Thoracic aorta (tissue), 2 donors: ENCODE measurements around the gene BCAN. TPM values are rescaled to one million over a fixed set of nuclear protein-coding genes. Genes with fewer than 3 reads are reported as not detected.
A peak's percentile ranks its signal among the peaks of the same experiment; 100 is the strongest.

Experiments used
- ATAC-seq: fragments of 150-250 bp; one replicate; pipeline ENCODE4 v1.8.0; 2017; ENCODE audit warnings: low read depth; ENCODE audit not compliant: insufficient number of reproducible peaks, low FRiP score
- DNase-seq: peaks from one replicate; pipeline ENCODE4 v3.0.0-alpha.2; 2020; ENCODE audit warnings: low spot score
- H3K27ac ChIP-seq, 2 donors: fragments of 200-600 bp; sonication (generic); 1 replicate in 1 of 2; 2 replicates in 1 of 2; pipeline ENCODE4 v1.5.1; 2016; ENCODE audit warnings: mild to moderate bottlenecking in 2 of 2, moderate library complexity in 2 of 2
- H3K27me3 ChIP-seq: fragments of 200-600 bp; sonication (generic); replicated peaks from 2 replicates; pipeline ENCODE4 v1.6.0; 2016; ENCODE audit warnings: mild to moderate bottlenecking; ENCODE audit not compliant: insufficient read depth
- H3K36me3 ChIP-seq: fragments of 200-600 bp; sonication (generic); one replicate; pipeline ENCODE4 v1.5.1; 2016
- H3K4me1 ChIP-seq, 2 donors: fragments of 200-600 bp; sonication (generic); 1 replicate in 1 of 2; 2 replicates in 1 of 2; pipeline versions ENCODE4 v1.5.1 to v1.6.0; 2016; ENCODE audit warnings: low read depth in 2 of 2, mild to moderate bottlenecking in 1 of 2; ENCODE audit not compliant: control insufficient read depth in 1 of 2
- H3K4me3 ChIP-seq: fragments of 200-600 bp; sonication (generic); 2 replicates; pipeline ENCODE4 v1.5.1; 2016; ENCODE audit warnings: mild to moderate bottlenecking
- H3K9me3 ChIP-seq: fragments of 200-600 bp; sonication (generic); 2 replicates; pipeline ENCODE4 v1.5.1; 2016
- total RNA-seq, 2 donors: library from RNA; depleted of rRNA; stranded (reverse); fragments of >200 nt; gene quantifications; one replicate each; pipeline versions ENCODE4 v1.1.0 to v1.2.3, GENCODE V29; 2016
- TF ChIP-seq, protein P1 (sequence below): fragments of 200-600 bp; sonication (generic); IDR thresholded peaks from one replicate; pipeline ENCODE4 v1.5.1; 2019; ENCODE audit warnings: antibody characterized with exemption

The BCAN gene
- total RNA-seq, 2 donors from 2014 or later = 0.54 to 0.99 TPM

DNA sequence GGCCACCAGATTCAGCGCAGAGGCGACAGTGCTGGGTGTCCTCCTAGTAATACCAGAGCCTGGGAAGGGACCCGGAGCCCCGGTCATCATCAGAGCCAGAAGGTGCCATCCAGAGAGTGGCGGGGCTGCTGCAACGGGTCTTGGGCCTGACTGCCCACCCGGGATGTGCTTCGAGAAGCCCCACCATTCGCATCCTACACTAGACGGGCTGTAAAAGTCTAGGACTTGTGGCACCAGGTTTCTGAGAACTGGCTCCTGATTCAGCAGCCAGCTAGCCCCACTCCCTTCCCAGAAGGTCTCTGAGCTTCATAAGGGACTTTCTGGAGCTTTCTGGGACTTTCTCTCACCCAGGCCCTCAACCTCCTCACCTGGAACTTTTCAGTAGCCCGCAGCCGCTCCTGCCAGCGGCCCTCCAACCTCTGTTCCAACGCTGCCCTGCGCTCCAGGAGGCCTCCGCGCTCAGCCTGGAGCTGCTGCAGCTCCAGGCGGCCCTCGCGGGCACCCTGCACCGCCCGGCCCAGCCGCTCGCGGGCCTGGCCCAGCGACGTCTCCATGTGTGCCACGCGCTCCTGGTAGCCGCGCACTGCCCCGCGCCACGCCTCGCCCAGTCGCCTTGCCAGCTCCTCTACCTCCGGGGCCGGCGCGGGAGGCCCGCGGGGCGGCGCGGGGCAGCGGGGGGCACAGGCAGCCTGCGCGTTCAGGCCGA is 34.4 kb downstream of the BCAN start:
- peaks cover 4% of the 10 kb centered on the region for H3K36me3 ChIP-seq
- DNase-seq (no peak), ATAC-seq (no peak)
- H3K27ac ChIP-seq = peak overlapping the region; percentile 39 to 73
- H3K27me3 ChIP-seq = no peaks in the 10 kb centered on the region
- no peaks in the 10 kb centered on the region for H3K9me3 ChIP-seq
- peaks cover 12 to 39% of the 10 kb centered on the region in 2 donors for H3K4me1 ChIP-seq
- peak overlapping the region; percentile 78 for H3K4me3 ChIP-seq
- TF ChIP-seq, protein P1, sequence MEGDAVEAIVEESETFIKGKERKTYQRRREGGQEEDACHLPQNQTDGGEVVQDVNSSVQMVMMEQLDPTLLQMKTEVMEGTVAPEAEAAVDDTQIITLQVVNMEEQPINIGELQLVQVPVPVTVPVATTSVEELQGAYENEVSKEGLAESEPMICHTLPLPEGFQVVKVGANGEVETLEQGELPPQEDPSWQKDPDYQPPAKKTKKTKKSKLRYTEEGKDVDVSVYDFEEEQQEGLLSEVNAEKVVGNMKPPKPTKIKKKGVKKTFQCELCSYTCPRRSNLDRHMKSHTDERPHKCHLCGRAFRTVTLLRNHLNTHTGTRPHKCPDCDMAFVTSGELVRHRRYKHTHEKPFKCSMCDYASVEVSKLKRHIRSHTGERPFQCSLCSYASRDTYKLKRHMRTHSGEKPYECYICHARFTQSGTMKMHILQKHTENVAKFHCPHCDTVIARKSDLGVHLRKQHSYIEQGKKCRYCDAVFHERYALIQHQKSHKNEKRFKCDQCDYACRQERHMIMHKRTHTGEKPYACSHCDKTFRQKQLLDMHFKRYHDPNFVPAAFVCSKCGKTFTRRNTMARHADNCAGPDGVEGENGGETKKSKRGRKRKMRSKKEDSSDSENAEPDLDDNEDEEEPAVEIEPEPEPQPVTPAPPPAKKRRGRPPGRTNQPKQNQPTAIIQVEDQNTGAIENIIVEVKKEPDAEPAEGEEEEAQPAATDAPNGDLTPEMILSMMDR = no peak

DNA sequence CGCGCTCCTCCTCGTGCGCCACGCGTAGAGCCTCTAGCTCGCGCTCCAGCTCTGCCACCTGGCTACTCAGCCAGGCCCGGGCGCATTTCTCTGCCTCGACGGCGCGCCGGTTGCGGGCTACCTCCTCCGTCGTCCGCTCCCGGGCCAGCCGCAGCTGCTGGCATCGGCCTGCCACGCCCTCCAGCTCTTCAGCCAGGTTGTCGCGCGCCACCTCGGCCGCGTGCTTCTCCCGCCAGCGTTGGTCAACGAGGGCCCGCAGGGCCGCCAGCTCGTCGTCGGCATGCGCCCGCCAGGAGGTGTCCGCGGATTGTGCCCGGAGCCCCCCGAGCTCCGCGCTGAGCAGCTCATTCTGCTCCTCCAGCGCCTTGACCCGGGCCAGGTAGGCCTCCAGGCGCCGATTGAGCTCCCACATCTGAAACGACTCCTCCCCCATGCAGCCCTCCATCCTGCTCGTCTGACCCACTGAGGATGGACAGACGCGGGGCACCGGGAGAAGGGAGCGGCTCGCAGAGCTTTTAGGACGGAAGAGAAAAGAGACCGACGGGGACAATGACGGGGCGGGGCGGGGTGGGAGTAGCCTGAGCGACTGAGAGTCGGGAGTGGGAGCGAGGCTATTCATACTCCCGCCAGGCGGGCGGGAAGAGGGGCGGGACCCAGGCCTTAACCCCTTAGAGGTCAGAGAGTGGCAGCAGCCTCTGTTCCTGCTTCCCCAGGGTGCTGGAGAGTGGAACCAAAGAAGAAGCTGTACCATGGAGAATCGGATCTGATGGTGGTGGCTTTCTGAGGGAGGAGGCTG is 35.1 kb downstream of the BCAN start, which contains the start of gene NES:
Gene NES, minus strand, starts transcription at position 588 of the 796 bp plus-strand sequence. Its CDS starts 143 bp downstream, at position 445.
- H3K36me3 ChIP-seq = peaks cover 4% of the 10 kb centered on the region
- no peak for DNase-seq
- ATAC-seq = no peak

DNA sequence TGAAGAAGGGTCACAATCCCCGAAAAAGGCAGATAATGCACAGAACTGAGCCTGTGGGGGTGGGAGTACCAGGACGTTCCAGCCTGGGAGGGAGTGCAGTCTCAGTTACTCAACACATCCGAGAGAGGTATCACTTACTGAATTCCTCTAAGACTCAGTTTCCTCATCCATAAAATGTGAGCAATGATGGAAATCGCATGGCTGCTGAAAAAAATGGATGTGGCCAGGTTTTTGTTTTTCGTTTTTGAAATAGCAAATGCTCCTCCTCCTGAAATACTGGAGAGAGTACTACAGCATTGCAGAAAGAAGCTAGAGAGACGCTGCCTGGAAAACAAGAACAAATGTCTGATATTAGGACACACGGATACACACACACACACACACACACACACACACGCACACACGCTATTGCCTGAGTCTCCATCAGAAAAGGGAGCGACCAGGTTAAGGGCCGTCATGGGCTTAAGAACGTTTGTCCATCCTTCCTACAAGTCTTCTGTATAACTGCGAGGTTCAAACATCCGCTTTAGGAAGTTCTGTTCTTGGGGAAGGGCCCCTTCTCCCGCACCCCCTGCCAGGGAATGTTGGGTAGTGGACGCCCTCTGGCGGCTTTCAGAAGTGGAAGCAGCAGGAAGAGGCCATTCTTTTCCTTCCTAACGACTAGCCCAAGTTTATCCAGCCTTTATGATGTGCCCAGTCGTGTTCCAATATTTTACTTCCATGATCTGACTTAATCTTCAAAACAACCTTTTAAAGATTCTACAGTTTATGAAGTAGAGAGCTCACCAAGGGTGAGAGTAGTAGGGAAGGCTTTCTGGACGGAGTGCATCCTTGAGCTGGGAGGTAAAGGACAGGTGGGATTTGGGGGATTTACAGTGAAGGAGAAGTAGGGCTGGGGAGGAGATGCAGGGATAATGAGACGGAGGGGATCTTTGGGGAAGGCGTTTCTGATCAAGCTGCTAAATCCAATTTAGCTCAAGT is 36.0 kb downstream of the BCAN start:
- H3K27me3 ChIP-seq = no peaks in the 10 kb centered on the region
- TF ChIP-seq, protein P1 = peak; percentile 82
- DNase-seq (no peak), ATAC-seq (peak; percentile 52)
- peaks cover 1% of the 10 kb centered on the region for H3K36me3 ChIP-seq
- H3K4me3 ChIP-seq = peak overlapping the region; percentile 78
- peak overlapping the region; percentile 52 to 73 for H3K27ac ChIP-seq
- H3K9me3 ChIP-seq = no peaks in the 10 kb centered on the region
- H3K4me1 ChIP-seq = peaks cover 12 to 39% of the 10 kb centered on the region in 2 donors

More for the DNA sequence above, 35.1 kb downstream of the BCAN start, which contains the start of gene NES:
- H3K4me3 ChIP-seq = peak within 1 kb of the TSS; percentile 78
- H3K27me3 ChIP-seq = no peaks in the 10 kb centered on the region
- TF ChIP-seq, protein P1 = no peak
- peak within 1 kb of the TSS; percentile 52 to 73 for H3K27ac ChIP-seq
- peaks cover 12 to 39% of the 10 kb centered on the region in 2 donors for H3K4me1 ChIP-seq
- H3K9me3 ChIP-seq = no peaks in the 10 kb centered on the region

DNA sequence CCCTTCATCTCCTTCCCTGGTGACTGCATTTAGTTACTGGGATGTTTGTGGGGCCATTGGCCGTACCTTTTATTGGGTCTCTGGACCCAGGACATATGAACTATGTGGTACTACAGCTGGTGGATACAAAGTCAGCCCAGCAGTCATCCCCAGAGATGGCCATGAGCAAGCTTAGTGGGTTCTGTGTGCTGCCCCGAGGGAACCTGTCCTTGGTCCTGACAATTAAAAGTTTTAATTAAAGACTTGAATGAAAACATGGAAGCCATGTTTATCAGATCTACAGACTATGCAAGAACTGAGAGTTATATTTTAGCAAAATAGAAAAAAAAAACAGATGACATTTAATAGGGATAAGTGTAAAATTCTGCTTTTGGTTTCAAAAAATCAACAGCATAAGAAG is 38.1 kb downstream of the BCAN start:
- H3K27me3 ChIP-seq = no peaks in the 10 kb centered on the region
- H3K36me3 ChIP-seq = no peaks in the 10 kb centered on the region
- peaks cover 12 to 27% of the 10 kb centered on the region in 2 donors for H3K4me1 ChIP-seq
- no peak overlapping the region for H3K27ac ChIP-seq
- DNase-seq (no peak), ATAC-seq (no peak)
- TF ChIP-seq, protein P1 = no peak
- no peak overlapping the region for H3K4me3 ChIP-seq
- no peaks in the 10 kb centered on the region for H3K9me3 ChIP-seq
